Common myeloid progenitor, CD34-positive (primary cell): ENCODE data around the gene OCA2.

Source experiments
- CTCF ChIA-PET: fragments of 350-600 bp; sonication (Branson Sonifier 250); formaldehyde crosslinking; loops from one replicate; lab custom pipeline; 2021; ENCODE audit warnings: antibody characterized with exemption; lab: Charles Lee
- POLR2A ChIA-PET: fragments of 350-600 bp; sonication (Branson Sonifier 250); formaldehyde crosslinking; loops from one replicate; lab custom pipeline; 2021; ENCODE audit warnings: antibody characterized with exemption; lab: Charles Lee
- DNase-seq, 3 donors: peaks; one replicate each; pipeline versions ENCODE4 v3.0.0 to v3.0.0-alpha.2; 2013
- H3K27ac ChIP-seq, 2 experiments: 1 replicate in 1 of 2; 2 replicates in 1 of 2; pipeline ENCODE4 v1.7.0; 2013; ENCODE audit warnings: inconsistent platforms in 2 of 2, low read length in 2 of 2, mild to moderate bottlenecking in 2 of 2, low read depth in 1 of 2, moderate library complexity in 1 of 2; ENCODE audit not compliant: severe bottlenecking in 2 of 2, insufficient read depth in 1 of 2, poor library complexity in 1 of 2
- H3K27me3 ChIP-seq, 5 experiments: replicated peaks in 2 of 5; 1 replicate in 3 of 5; 2 replicates in 2 of 5; pipeline versions ENCODE4 v1.6.1 to v1.7.0; 2013; ENCODE audit warnings: low read length in 4 of 5, mild to moderate bottlenecking in 2 of 5, moderate library complexity in 2 of 5, inconsistent platforms in 1 of 5; ENCODE audit not compliant: insufficient read depth in 5 of 5, control insufficient read depth in 4 of 5
- H3K36me3 ChIP-seq, 4 experiments: 1 replicate in 2 of 4; 2 replicates in 2 of 4; pipeline versions ENCODE4 v1.6.1 to v1.7.0; 2013; ENCODE audit warnings: low read length in 3 of 4, control low read depth in 1 of 4, mild to moderate bottlenecking in 1 of 4; ENCODE audit not compliant: control insufficient read depth in 4 of 4, insufficient read depth in 4 of 4
- H3K4me1 ChIP-seq, 4 experiments: 1 replicate in 3 of 4; 2 replicates in 1 of 4; pipeline versions ENCODE4 v1.6.1 to v1.7.1; 2013; ENCODE audit warnings: low read length in 3 of 4, mild to moderate bottlenecking in 3 of 4, control low read depth in 1 of 4, inconsistent platforms in 1 of 4, moderate library complexity in 1 of 4; ENCODE audit not compliant: control insufficient read depth in 4 of 4, insufficient read depth in 4 of 4; ENCODE audit errors: control extremely low read depth in 1 of 4
- H3K4me3 ChIP-seq, 7 experiments: 1 replicate in 4 of 7; 2 replicates in 3 of 7; pipeline versions ENCODE4 v1.5.1 to v1.7.0; 2013; ENCODE audit warnings: mild to moderate bottlenecking in 7 of 7, low read length in 6 of 7, moderate library complexity in 6 of 7, inconsistent platforms in 2 of 7, low read depth in 2 of 7, control low read depth in 1 of 7; ENCODE audit not compliant: insufficient read depth in 4 of 7, control insufficient read depth in 1 of 7; ENCODE audit errors: extremely low read depth in 1 of 7
- H3K9me3 ChIP-seq, 5 experiments: 1 replicate in 4 of 5; 2 replicates in 1 of 5; pipeline versions ENCODE4 v1.6.1 to v1.7.1; 2013; ENCODE audit warnings: low read length in 4 of 5, mild to moderate bottlenecking in 2 of 5, inconsistent platforms in 1 of 5, low read depth in 1 of 5, moderate library complexity in 1 of 5; ENCODE audit not compliant: control insufficient read depth in 4 of 5, insufficient read depth in 2 of 5; ENCODE audit errors: control extremely low read depth in 1 of 5
- WGBS: methylation state at CpG from one replicate; pipeline ENCODE4 v1.1.5; 2013; ENCODE audit not compliant: insufficient coverage; 5-methylcytosine and 5-hydroxymethylcytosine counted together

Gene OCA2

DNA sequence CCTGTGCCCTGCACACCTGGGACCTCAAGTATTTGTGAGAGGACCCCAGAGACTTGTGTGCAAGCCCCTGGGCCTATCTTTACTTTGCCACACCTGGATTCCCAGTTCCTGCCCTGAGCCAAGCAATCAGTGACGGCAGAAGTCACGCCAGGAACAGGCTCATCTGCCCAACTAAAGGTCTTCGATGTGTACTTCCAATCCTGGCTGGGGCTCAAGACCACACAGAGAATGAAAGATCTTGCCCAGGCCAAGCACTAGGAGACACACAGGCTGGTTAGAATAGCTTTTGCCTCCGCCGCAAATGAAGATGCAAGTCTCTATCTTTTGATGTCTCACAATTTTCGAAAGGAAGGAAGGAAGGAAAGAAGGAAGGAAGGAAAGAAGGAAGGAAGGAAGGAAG, 228.8 kb downstream of the OCA2 start:
- WGBS: 87% methylated on average over 6 of the region's 6 CpGs
- Histone ChIP-seq H3K27me3 (no peaks in the 10 kb centered on the region), H3K27ac (no peak overlapping the region), H3K9me3 (no peaks in the 10 kb centered on the region), H3K36me3 (no peaks in the 10 kb centered on the region), H3K4me1 (no peaks in the 10 kb centered on the region), H3K4me3 (no peak overlapping the region)
- CTCF ChIA-PET: no interaction called here
- DNase-seq: no peak
- POLR2A ChIA-PET: no interaction called here

DNA sequence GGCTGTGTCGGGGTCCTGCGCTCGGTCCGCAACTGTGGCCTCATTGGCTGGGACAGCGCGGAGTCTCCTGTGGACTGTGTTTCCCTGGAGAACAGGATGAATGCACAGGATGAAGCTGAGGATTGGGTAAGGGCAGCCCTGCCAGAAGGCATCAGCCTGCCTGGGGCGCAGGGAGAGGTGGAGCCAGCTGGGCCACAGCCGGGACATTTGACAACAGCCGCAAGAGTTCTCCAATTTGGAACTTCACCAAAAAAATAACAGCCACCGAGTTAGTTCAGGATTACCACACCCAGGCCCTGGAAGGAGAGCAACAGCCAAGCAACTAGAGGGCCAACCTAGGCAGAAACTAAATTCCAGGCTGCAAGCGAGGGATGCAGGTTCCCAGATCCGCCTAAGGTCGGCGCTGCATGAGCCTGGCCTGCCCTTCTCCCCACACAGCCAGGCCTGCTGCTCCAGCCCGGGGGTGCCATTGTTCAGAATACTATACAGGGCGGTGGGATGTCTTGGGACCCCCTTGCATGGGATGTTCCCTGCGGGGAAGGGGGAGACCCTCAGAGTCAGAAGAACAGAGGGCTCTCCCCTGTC, 229.3 kb downstream of the OCA2 start:
- Histone ChIP-seq H3K27ac (no peak overlapping the region), H3K36me3 (no peaks in the 10 kb centered on the region), H3K4me1 (no peaks in the 10 kb centered on the region), H3K4me3 (no peak overlapping the region), H3K9me3 (no peaks in the 10 kb centered on the region), H3K27me3 (no peaks in the 10 kb centered on the region)
- WGBS: 95% methylated on average over 14 of the region's 17 CpGs
- DNase-seq: no peak
- CTCF ChIA-PET: no interaction called here
- POLR2A ChIA-PET: no interaction called here

DNA sequence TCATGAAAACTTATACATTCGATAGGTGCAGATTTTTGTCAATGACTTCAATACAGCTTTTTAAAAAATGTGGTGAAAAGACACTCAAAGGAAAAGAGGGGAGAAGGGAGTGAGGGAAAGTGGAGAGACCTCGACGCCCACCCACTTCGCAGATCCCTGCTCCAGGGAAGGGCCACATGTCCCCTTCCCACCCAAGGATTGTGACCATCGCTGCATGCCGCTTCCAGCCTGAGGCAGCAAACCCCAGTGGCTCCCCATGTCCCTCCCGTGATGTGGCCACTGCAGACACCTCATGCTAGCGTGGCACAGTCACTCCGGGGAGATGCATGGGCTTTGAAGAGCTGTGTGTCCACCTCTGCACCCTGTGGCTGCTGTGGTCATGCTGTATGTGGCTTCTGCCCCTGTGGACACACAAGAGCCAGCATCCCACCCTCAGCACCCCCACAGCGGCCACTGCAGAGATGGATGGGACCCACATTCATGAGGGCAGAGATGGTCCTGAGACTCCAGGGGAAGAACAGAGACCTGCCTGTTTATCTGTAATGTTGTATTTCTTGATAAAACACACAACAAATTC, 230.2 kb downstream of the OCA2 start:
- Histone ChIP-seq H3K36me3 (no peaks in the 10 kb centered on the region), H3K4me3 (no peak overlapping the region), H3K4me1 (no peaks in the 10 kb centered on the region), H3K9me3 (no peaks in the 10 kb centered on the region), H3K27ac (no peak overlapping the region), H3K27me3 (no peaks in the 10 kb centered on the region)
- POLR2A ChIA-PET: no interaction called here
- CTCF ChIA-PET: no interaction called here
- DNase-seq: no peak
- 85% methylated on average over 7 of the region's 10 CpGs for WGBS

DNA sequence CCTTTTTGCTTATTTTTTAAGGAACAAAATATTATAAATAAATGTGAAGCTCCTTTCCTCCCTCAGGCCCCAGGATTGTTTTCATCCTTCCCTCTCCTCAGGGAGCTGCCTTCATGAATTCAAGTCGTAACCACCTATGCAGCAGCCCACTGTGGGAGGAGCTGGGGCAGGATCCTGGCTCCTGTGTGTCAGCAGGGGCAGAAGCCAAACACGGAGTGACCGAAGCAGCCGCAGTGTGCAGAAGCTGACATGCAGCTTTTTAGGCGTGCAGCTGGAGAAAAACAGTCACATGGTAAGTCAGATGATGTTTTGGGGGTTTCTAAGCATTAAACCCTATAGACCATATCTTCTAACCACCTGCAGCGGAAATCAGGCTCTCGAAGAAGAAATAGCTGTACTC, 231.3 kb downstream of the OCA2 start:
- DNase-seq: no peak
- no peaks in the 10 kb centered on the region for H3K36me3 ChIP-seq
- ChIA-PET POLR2A (no interaction called here), CTCF (no interaction called here)
- no peak overlapping the region for H3K27ac ChIP-seq
- 58% methylated on average over 2 of the region's 7 CpGs for WGBS
- no peaks in the 10 kb centered on the region for H3K9me3 ChIP-seq
- no peak overlapping the region for H3K4me3 ChIP-seq
- no peaks in the 10 kb centered on the region for H3K4me1 ChIP-seq
- no peaks in the 10 kb centered on the region for H3K27me3 ChIP-seq

DNA sequence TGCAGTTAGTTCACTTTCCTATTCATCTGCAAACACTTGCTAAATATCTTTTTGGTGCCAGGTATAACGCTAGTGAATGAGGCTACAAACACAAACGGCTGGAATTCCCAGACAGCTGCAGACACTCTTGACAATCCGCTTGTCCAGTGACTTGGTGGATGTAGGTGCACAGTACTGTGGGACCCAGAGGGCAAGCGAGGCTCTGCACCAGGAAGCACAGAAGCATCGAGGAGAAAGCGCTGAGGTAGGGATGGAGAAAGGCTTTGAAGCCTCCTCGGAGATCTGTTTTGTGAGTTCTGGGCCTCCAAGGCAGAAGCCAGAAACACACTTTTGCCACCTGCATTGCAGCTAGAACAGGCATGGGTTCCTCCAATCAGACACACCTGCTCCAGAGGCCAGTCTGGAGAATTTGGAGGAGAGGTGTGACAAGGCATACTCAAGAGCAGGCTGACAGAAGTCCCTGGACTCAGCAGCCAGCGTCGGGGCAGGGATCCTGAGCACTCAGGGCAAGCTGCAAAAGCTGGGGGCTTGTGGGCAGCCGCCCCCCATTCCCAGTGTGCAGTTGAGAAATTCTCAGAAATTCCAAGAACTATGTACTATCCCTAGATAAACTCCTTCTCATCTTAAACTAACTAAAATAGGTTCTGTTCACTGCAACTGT, 232.5 kb downstream of the OCA2 start:
- H3K27ac ChIP-seq: no peak overlapping the region
- peaks cover 0 to 5% (median 0%) of the 10 kb centered on the region in 5 experiments for H3K9me3 ChIP-seq
- no peaks in the 10 kb centered on the region for H3K36me3 ChIP-seq
- DNase-seq: no peak
- no peak overlapping the region for H3K4me3 ChIP-seq
- POLR2A ChIA-PET: no interaction called here
- H3K27me3 ChIP-seq: no peaks in the 10 kb centered on the region
- H3K4me1 ChIP-seq: no peaks in the 10 kb centered on the region
- CTCF ChIA-PET: interaction anchor here (0.6 kb wide), 1 partner anchor 46 kb away, joined by 3 read pairs; no protein-coding TSS in a partner anchor
- WGBS: 94% methylated on average over 10 of the region's 10 CpGs

DNA sequence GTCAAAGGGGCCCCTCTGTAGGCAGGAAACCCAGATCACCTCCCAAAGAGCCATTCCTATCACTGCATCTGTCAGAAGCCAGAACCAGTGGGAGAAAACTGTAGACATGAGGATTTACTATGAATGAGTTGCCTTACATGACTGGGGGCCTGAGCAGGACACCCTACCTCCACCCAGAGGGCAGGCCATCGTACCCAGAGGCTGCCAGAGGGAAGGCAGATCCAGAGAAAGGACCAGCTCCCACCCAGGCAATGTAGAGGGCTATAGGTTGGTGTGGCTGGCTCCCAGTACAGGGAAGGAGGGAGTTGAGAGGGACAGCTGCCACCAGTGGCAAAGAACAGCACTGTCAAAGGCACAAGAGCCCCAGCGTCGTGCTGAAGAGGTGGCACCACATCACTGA, 233.2 kb downstream of the OCA2 start:
- no peak overlapping the region for H3K4me3 ChIP-seq
- no peak for DNase-seq
- no peaks in the 10 kb centered on the region for H3K36me3 ChIP-seq
- H3K27ac ChIP-seq: no peak overlapping the region
- H3K4me1 ChIP-seq: no peaks in the 10 kb centered on the region
- no peaks in the 10 kb centered on the region for H3K27me3 ChIP-seq
- peaks cover 0 to 5% (median 0%) of the 10 kb centered on the region in 5 experiments for H3K9me3 ChIP-seq
- POLR2A ChIA-PET: no interaction called here
- WGBS: 83% methylated on average over 3 of the region's 3 CpGs
- CTCF ChIA-PET: interaction anchor here (0.6 kb wide), 1 partner anchor 47 kb away, joined by 3 read pairs; no protein-coding TSS in a partner anchor

DNA sequence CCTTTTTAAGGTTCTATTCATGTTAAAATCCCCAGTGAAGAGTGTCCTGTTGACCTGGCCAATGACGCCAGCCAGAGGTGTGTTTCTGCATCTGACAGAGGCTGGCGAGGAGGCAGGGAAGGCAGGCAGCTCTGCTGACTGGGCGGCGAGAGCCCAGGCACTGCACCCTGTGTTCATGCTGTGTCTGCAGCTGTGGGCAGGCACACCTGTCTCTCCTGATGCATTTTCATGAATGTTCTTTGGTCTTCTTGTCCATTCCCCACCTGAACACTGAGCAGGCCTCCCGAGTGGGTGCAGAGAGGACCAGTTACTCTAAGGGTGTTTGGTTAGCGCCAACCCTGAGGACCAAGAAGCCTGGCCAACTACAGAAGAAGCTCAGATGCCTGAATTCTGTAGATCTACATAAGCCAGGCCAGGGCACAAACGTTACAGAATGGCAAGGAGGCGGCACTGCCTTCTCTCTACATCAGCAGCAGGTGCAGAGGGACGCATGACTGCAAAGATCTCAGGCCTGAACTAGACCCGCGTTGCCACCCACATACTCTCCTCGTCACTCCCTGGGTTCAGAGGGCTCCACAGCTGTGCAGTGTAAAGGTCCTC, 233.7 kb downstream of the OCA2 start:
- POLR2A ChIA-PET: no interaction called here
- DNase-seq: no peak
- Histone ChIP-seq H3K4me1 (no peaks in the 10 kb centered on the region), H3K36me3 (no peaks in the 10 kb centered on the region), H3K4me3 (no peak overlapping the region), H3K9me3 (peaks cover 0 to 5% (median 0%) of the 10 kb centered on the region in 5 experiments), H3K27me3 (no peaks in the 10 kb centered on the region), H3K27ac (no peak overlapping the region)
- 91% methylated on average over 12 of the region's 12 CpGs for WGBS
- CTCF ChIA-PET: no interaction called here
